Left ventricle myocardium inferior (tissue), 1 donor: ENCODE measurements around the gene C12orf54. TPM values are rescaled to one million over a fixed set of nuclear protein-coding genes. Genes with fewer than 3 reads are reported as not detected.
"Not testable (repeated sequence)": the region's sequence is repeated elsewhere in the genome, so short reads cannot be mapped to it uniquely, and the experiment has no call there.

Source experiments
- DNase-seq: peaks from one replicate; pipeline ENCODE4 v3.0.0-alpha.2; 2020
- H3K27ac ChIP-seq: fragments of 200-600 bp; replicated peaks from 2 replicates; pipeline ENCODE4 v1.8.0; 2021
- H3K27me3 ChIP-seq: fragments of 200-600 bp; 2 replicates; pipeline ENCODE4 v1.8.0; 2021; ENCODE audit warnings: low read depth
- H3K36me3 ChIP-seq: fragments of 200-600 bp; 2 replicates; pipeline ENCODE4 v1.8.0; 2021
- H3K4me1 ChIP-seq: fragments of 200-600 bp; 2 replicates; pipeline ENCODE4 v1.8.0; 2021
- H3K4me3 ChIP-seq: fragments of 200-600 bp; 2 replicates; pipeline ENCODE4 v1.8.0; 2021; ENCODE audit warnings: mild to moderate bottlenecking, moderate library complexity
- H3K9me3 ChIP-seq: fragments of 200-600 bp; replicated peaks from 2 replicates; pipeline ENCODE4 v1.8.0; 2021
- CTCF ChIP-seq: fragments of 200-600 bp; IDR thresholded peaks from 2 replicates; pipeline ENCODE4 v1.8.0; 2021; ENCODE audit warnings: antibody characterized with exemption, mild to moderate bottlenecking, borderline replicate concordance
- intact Hi-C: fragments of 100-400 bp; cut with micrococcal nuclease; formaldehyde crosslinking; loops from one replicate; pipeline ENCODE4 v1.11.0; 2022
- total RNA-seq: library from RNA; stranded (reverse); fragmentation: NEBNext Ultra II Directional; extraction: Animal tissue kit (Norgen Biotek cat#: 25700); gene quantifications from one replicate; pipeline ENCODE4 v1.2.1, GENCODE V29; 2021
- donor health status: DM: no; HTN: yes; CAD: no; lungs with severe emphysema.

The C12orf54 gene
- total RNA-seq, 1 donor from 2014 or later: not detected

- H3K4me1 ChIP-seq: no peaks in the 10 kb centered on the region
- no peak within 1 kb of the TSS for H3K27ac ChIP-seq
- no peaks in the 10 kb centered on the region for H3K27me3 ChIP-seq
- no peak for DNase-seq
- no peak within 1 kb of the TSS for H3K4me3 ChIP-seq
- H3K36me3 ChIP-seq: no peaks in the 10 kb centered on the region
- TF ChIP-seq CTCF: no peak
- intact Hi-C loops: no loop called here
- H3K9me3 ChIP-seq: peaks cover 54% of the 10 kb centered on the region
These were observed 10.0 kb upstream of the C12orf54 start, which contains the start of gene ANP32D for GRCh38 chr12:48472259-48472658. TSS of gene ANP32D (plus strand) at chr12:48472559. CDS start at chr12:48472665, 106 bp downstream.

GRCh38 chr12:48473061-48473460 is 9.2 kb upstream of the C12orf54 start:
- no peaks in the 10 kb centered on the region for H3K36me3 ChIP-seq
- DNase-seq: no peak
- H3K27me3 ChIP-seq: no peaks in the 10 kb centered on the region
- TF ChIP-seq CTCF: no peak
- H3K4me1 ChIP-seq: no peaks in the 10 kb centered on the region
- H3K27ac ChIP-seq: no peak overlapping the region
- intact Hi-C loops: no loop called here
- H3K4me3 ChIP-seq: no peak overlapping the region
- peaks cover 46% of the 10 kb centered on the region for H3K9me3 ChIP-seq

- H3K4me1 ChIP-seq, H3K36me3 ChIP-seq, H3K27ac ChIP-seq, H3K4me3 ChIP-seq, DNase-seq, H3K27me3 ChIP-seq, intact Hi-C loops: not testable (repeated sequence)
- H3K9me3 ChIP-seq: peaks cover 38% of the 10 kb centered on the region
These were observed 7.8 kb upstream of the C12orf54 start for GRCh38 chr12:48474497-48474896.

- peaks cover 14% of the 10 kb centered on the region for H3K9me3 ChIP-seq
- no peak for DNase-seq
- peaks cover 16% of the 10 kb centered on the region for H3K27me3 ChIP-seq
- no peaks in the 10 kb centered on the region for H3K4me1 ChIP-seq
- TF ChIP-seq CTCF: no peak
- H3K4me3 ChIP-seq: no peak overlapping the region
- H3K27ac ChIP-seq: no peak overlapping the region
- H3K36me3 ChIP-seq: no peaks in the 10 kb centered on the region
- intact Hi-C loops: no loop called here
These were observed 632 bp downstream of the C12orf54 start for GRCh38 chr12:48482930-48483329.

- Histone ChIP-seq H3K4me3 (no peak overlapping the region), H3K36me3 (no peaks in the 10 kb centered on the region), H3K27ac (no peak overlapping the region), H3K27me3 (peaks cover 16% of the 10 kb centered on the region), H3K9me3 (no peaks in the 10 kb centered on the region), H3K4me1 (no peaks in the 10 kb centered on the region)
- TF ChIP-seq CTCF: no peak
- intact Hi-C loops: no loop called here
- DNase-seq: no peak
These were observed 4.0 kb downstream of the C12orf54 start for GRCh38 chr12:48486261-48486660.

- H3K9me3 ChIP-seq: no peaks in the 10 kb centered on the region
- H3K4me3 ChIP-seq: no peak overlapping the region
- intact Hi-C loops: no loop called here
- no peak for DNase-seq
- TF ChIP-seq CTCF: no peak
- H3K27ac ChIP-seq: no peak overlapping the region
- H3K27me3 ChIP-seq: peaks cover 16% of the 10 kb centered on the region
- H3K36me3 ChIP-seq: no peaks in the 10 kb centered on the region
- no peaks in the 10 kb centered on the region for H3K4me1 ChIP-seq
These were observed 4.4 kb downstream of the C12orf54 start for GRCh38 chr12:48486679-48487078.
